Measurements from ENCODE around the gene PPFIA2.

PPFIA2 gene

GRCh38 chr12:81417056-81417455 is 342.1 kb downstream of the PPFIA2 start:
- no peak for DNase-seq

- no peak for DNase-seq
Observed at GRCh38 chr12:81416571-81416970, 342.6 kb downstream of the PPFIA2 start.

GRCh38 chr12:81414441-81414840 is 344.7 kb downstream of the PPFIA2 start:
- no peak for DNase-seq

GRCh38 chr12:81412940-81413339 is 346.2 kb downstream of the PPFIA2 start:
- DNase-seq: no peak

GRCh38 chr12:81403348-81403747 is 355.8 kb downstream of the PPFIA2 start:
- no peak for DNase-seq

- DNase-seq: no peak
Observed at GRCh38 chr12:81401241-81401640, 357.9 kb downstream of the PPFIA2 start.

GRCh38 chr12:81400024-81400423 is 359.1 kb downstream of the PPFIA2 start:
- DNase-seq: no peak

GRCh38 chr12:81395431-81395830 is 363.7 kb downstream of the PPFIA2 start:
- no peak for DNase-seq

GRCh38 chr12:81389550-81390099 is 369.5 kb downstream of the PPFIA2 start:
- no peak for DNase-seq

- DNase-seq: no peak
Observed at GRCh38 chr12:81386101-81386500, 373.0 kb downstream of the PPFIA2 start.

GRCh38 chr12:81381951-81382350 is 377.2 kb downstream of the PPFIA2 start:
- no peak for DNase-seq

- DNase-seq: no peak
Observed at GRCh38 chr12:81378601-81379285, 380.4 kb downstream of the PPFIA2 start.

- DNase-seq: no peak
Observed at GRCh38 chr12:81377771-81378170, 381.4 kb downstream of the PPFIA2 start.

GRCh38 chr12:81375969-81376368 is 383.2 kb downstream of the PPFIA2 start:
- no peak for DNase-seq

GRCh38 chr12:81370456-81370855 is 388.7 kb downstream of the PPFIA2 start:
- no peak for DNase-seq

GRCh38 chr12:81369175-81369574 is 390.0 kb downstream of the PPFIA2 start:
- DNase-seq: no peak

- no peak for DNase-seq
Observed at GRCh38 chr12:81365284-81365683, 393.9 kb downstream of the PPFIA2 start.

- DNase-seq: no peak
Observed at GRCh38 chr12:81360916-81361315, 398.2 kb downstream of the PPFIA2 start.

- no peak for DNase-seq
Observed at GRCh38 chr12:81359736-81360135, 399.4 kb downstream of the PPFIA2 start.

GRCh38 chr12:81354327-81354932 is 404.7 kb downstream of the PPFIA2 start:
- DNase-seq: no peak

GRCh38 chr12:81350309-81350708 is 408.8 kb downstream of the PPFIA2 start:
- DNase-seq: no peak

GRCh38 chr12:81347404-81347803 is 411.7 kb downstream of the PPFIA2 start:
- no peak for DNase-seq

GRCh38 chr12:81340910-81341309 is 418.2 kb downstream of the PPFIA2 start:
- DNase-seq: no peak

GRCh38 chr12:81339071-81339470 is 420.1 kb downstream of the PPFIA2 start:
- DNase-seq: no peak

GRCh38 chr12:81337886-81338285 is 421.3 kb downstream of the PPFIA2 start:
- no peak for DNase-seq

Data from activated T-cell treated with anti-CD3 and anti-CD28 coated beads, Interleukin-2, amount 50 U/mL, for 1 hour (primary cell).